ENCODE data around the gene TROAP.
"Not testable (repeated sequence)": the region's sequence is repeated elsewhere in the genome, so short reads cannot be mapped to it uniquely, and the experiment has no call there.

The TROAP gene

GRCh38 chr12:49330032-49330619 lies 7.1 kb downstream of the TROAP start:
- H3K4me3 ChIP-seq (ENCODE audit: low read depth, low read length): no peak overlapping the region
- no peak for DNase-seq (ENCODE audit: low read depth)
- TF ChIP-seq MAX (IDR thresholded peaks at IDR 0.05; ENCODE audit: low read depth, low read length): no peak
- TF ChIP-seq CTCF (IDR thresholded peaks at IDR 0.05; ENCODE audit: low read depth, low read length): no peak
- TF ChIP-seq MYC (IDR thresholded peaks at IDR 0.05; ENCODE audit: low read depth, low read length): no peak
- no peak for TF ChIP-seq POLR2A (IDR thresholded peaks at IDR 0.05; ENCODE audit: extremely low read depth, insufficient read length)

GRCh38 chr12:49330631-49331379 lies 7.8 kb downstream of the TROAP start:
- no peak for TF ChIP-seq CTCF (IDR thresholded peaks at IDR 0.05; ENCODE audit: low read depth, low read length)
- TF ChIP-seq MYC (IDR thresholded peaks at IDR 0.05; ENCODE audit: low read depth, low read length): no peak
- DNase-seq (ENCODE audit: low read depth): no peak
- H3K4me3 ChIP-seq (ENCODE audit: low read depth, low read length): no peak overlapping the region

- peak; percentile 70 for DNase-seq (ENCODE audit: low read depth)
- H3K4me3 ChIP-seq (ENCODE audit: low read depth, low read length): no peak overlapping the region
- TF ChIP-seq CTCF (IDR thresholded peaks at IDR 0.05; ENCODE audit: low read depth, low read length) (peak; percentile 75), MYC (IDR thresholded peaks at IDR 0.05; ENCODE audit: low read depth, low read length) (peak; percentile 59; the same call in 1 of the 2 replicates), POLR2A (IDR thresholded peaks at IDR 0.05; ENCODE audit: extremely low read depth, insufficient read length) (no peak), MAX (IDR thresholded peaks at IDR 0.05; ENCODE audit: low read depth, low read length) (peak; percentile 71)
These were observed 8.5 kb downstream of the TROAP start for GRCh38 chr12:49331380-49332222.

GRCh38 chr12:49332441-49332861 lies 9.4 kb downstream of the TROAP start:
- DNase-seq (ENCODE audit: low read depth): no peak
- TF ChIP-seq POLR2A (IDR thresholded peaks at IDR 0.05; ENCODE audit: extremely low read depth, insufficient read length) (no peak), MAX (IDR thresholded peaks at IDR 0.05; ENCODE audit: low read depth, low read length) (no peak)
- H3K4me3 ChIP-seq (ENCODE audit: low read depth, low read length): no peak overlapping the region

GRCh38 chr12:49332891-49333371 lies 9.9 kb downstream of the TROAP start:
- no peak for DNase-seq (ENCODE audit: low read depth)
- H3K4me3 ChIP-seq (ENCODE audit: low read depth, low read length): no peak overlapping the region
- TF ChIP-seq CTCF (IDR thresholded peaks at IDR 0.05; ENCODE audit: low read depth, low read length) (no peak), MAX (IDR thresholded peaks at IDR 0.05; ENCODE audit: low read depth, low read length) (no peak), POLR2A (IDR thresholded peaks at IDR 0.05; ENCODE audit: extremely low read depth, insufficient read length) (no peak), MYC (IDR thresholded peaks at IDR 0.05; ENCODE audit: low read depth, low read length) (no peak)

GRCh38 chr12:49333778-49334177 lies 10.7 kb downstream of the TROAP start:
- not testable (repeated sequence) for H3K4me3 ChIP-seq (ENCODE audit: low read depth, low read length); DNase-seq (ENCODE audit: low read depth)

Measured in NB4 (cell line).